WTC11 (cell line): ENCODE measurements around the gene SCAANT1.

Experiments used
- CTCF ChIP-seq: fragments of 200-600 bp; IDR thresholded peaks from 2 replicates; pipeline ENCODE4 v1.8.0; 2022; ENCODE audit warnings: antibody characterized with exemption
- HMGXB4 ChIP-seq: sonication (generic); formaldehyde crosslinking; IDR thresholded peaks from 2 replicates; pipeline ENCODE4 v1.8.1; 2023; ENCODE audit warnings: mild to moderate bottlenecking, moderate library complexity, missing genetic modification reagents
- JUN ChIP-seq: sonication (generic); formaldehyde crosslinking; IDR thresholded peaks from 2 replicates; pipeline ENCODE4 v1.8.0; 2023; ENCODE audit warnings: mild to moderate bottlenecking, missing genetic modification reagents
- KAT7 ChIP-seq: sonication (generic); formaldehyde crosslinking; IDR thresholded peaks from 2 replicates; pipeline ENCODE4 v1.8.1; 2023; ENCODE audit warnings: missing genetic modification reagents, mild to moderate bottlenecking, borderline replicate concordance
- NFYB ChIP-seq: sonication (generic); formaldehyde crosslinking; conservative IDR thresholded peaks from 2 replicates; pipeline ENCODE4 v1.8.0; 2022; ENCODE audit warnings: low read depth, missing genetic modification reagents
- OVOL2 ChIP-seq: fragments of 250-450 bp; sonication (Bioruptor Pico); IDR thresholded peaks from 2 replicates; pipeline ENCODE4 v1.9.0; 2021; ENCODE audit warnings: mild to moderate bottlenecking, borderline replicate concordance
- SP1 ChIP-seq: sonication (generic); formaldehyde crosslinking; conservative IDR thresholded peaks from 2 replicates; pipeline ENCODE4 v1.8.1; 2022; ENCODE audit warnings: missing genetic modification reagents
- TEAD1 ChIP-seq: sonication (generic); formaldehyde crosslinking; IDR thresholded peaks from 2 replicates; pipeline ENCODE4 v1.8.0; 2022; ENCODE audit warnings: mild to moderate bottlenecking, missing genetic modification reagents
- USF2 ChIP-seq: sonication (generic); formaldehyde crosslinking; IDR thresholded peaks from 2 replicates; pipeline ENCODE4 v1.8.1; 2023; ENCODE audit warnings: mild to moderate bottlenecking, missing genetic modification reagents, moderate library complexity
- ZMAT4 ChIP-seq: fragments of 250-450 bp; sonication (Bioruptor Pico); IDR thresholded peaks from 2 replicates; pipeline ENCODE4 v1.9.0; 2021; ENCODE audit warnings: mild to moderate bottlenecking
- ZNF416 ChIP-seq: fragments of 250-450 bp; sonication (Bioruptor Pico); IDR thresholded peaks from 2 replicates; pipeline ENCODE4 v1.9.0; 2021; ENCODE audit warnings: mild to moderate bottlenecking, inconsistent platforms
- TF ChIP-seq, protein P1 (sequence below): sonication (generic); formaldehyde crosslinking; IDR thresholded peaks from 2 replicates; pipeline ENCODE4 v1.8.0; 2023; ENCODE audit warnings: missing genetic modification reagents
- TF ChIP-seq, protein P2 (sequence below): sonication (generic); formaldehyde crosslinking; IDR thresholded peaks from 2 replicates; pipeline ENCODE4 v1.8.1; 2022; ENCODE audit warnings: low read depth, missing genetic modification reagents, borderline replicate concordance
- TF ChIP-seq, protein P3 (sequence below): sonication (generic); formaldehyde crosslinking; IDR thresholded peaks from 2 replicates; pipeline ENCODE4 v1.8.1; 2023; ENCODE audit warnings: mild to moderate bottlenecking, missing genetic modification reagents

DNA sequence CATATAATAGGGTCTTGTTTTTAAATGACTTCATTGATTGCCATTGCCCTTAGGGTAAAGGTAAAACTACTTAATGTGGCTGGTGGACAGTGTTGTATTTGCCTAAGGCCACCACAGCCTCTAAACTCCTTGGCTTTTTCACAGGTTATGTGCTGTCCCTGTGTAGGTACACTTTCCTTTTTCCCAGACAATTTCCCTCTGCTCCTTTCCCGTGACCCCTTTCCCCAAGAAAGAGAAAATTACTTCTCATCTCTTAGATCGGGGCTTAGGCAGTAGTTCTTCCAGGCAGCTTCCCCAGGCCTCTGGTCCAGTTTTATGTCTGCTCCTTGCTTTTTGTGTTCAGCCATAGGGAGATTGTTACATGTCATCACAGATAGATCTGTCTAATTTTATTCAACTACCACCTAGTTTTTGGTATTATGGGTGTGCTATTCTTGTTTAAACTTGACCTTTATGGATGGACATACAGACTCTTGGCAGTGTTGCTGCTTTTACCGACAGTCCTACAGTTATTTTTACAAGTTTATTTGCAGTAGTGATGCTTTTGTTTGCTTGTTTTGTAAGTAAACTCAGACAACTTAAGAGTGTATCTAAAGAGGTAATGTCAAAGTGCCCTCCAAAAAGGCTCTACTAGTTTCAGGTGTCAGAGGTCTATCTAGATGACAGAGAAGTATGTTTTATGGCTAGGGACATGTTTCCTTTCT is 20.5 kb upstream of the SCAANT1 start:
- TF ChIP-seq CTCF: no peak
- TF ChIP-seq NFYB (CRISPR knock-in tag): no peak
- TF ChIP-seq, protein P1, sequence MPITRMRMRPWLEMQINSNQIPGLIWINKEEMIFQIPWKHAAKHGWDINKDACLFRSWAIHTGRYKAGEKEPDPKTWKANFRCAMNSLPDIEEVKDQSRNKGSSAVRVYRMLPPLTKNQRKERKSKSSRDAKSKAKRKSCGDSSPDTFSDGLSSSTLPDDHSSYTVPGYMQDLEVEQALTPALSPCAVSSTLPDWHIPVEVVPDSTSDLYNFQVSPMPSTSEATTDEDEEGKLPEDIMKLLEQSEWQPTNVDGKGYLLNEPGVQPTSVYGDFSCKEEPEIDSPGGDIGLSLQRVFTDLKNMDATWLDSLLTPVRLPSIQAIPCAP (CRISPR knock-in tag): no peak
- TF ChIP-seq SP1 (CRISPR knock-in tag): no peak
- no peak for TF ChIP-seq USF2
- no peak for TF ChIP-seq HMGXB4 (CRISPR knock-in tag)
- TF ChIP-seq, protein P2, sequence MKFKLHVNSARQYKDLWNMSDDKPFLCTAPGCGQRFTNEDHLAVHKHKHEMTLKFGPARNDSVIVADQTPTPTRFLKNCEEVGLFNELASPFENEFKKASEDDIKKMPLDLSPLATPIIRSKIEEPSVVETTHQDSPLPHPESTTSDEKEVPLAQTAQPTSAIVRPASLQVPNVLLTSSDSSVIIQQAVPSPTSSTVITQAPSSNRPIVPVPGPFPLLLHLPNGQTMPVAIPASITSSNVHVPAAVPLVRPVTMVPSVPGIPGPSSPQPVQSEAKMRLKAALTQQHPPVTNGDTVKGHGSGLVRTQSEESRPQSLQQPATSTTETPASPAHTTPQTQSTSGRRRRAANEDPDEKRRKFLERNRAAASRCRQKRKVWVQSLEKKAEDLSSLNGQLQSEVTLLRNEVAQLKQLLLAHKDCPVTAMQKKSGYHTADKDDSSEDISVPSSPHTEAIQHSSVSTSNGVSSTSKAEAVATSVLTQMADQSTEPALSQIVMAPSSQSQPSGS (CRISPR knock-in tag): no peak
- TF ChIP-seq KAT7 (CRISPR knock-in tag): no peak
- no peak for TF ChIP-seq TEAD1 (CRISPR knock-in tag)
- TF ChIP-seq, protein P3, sequence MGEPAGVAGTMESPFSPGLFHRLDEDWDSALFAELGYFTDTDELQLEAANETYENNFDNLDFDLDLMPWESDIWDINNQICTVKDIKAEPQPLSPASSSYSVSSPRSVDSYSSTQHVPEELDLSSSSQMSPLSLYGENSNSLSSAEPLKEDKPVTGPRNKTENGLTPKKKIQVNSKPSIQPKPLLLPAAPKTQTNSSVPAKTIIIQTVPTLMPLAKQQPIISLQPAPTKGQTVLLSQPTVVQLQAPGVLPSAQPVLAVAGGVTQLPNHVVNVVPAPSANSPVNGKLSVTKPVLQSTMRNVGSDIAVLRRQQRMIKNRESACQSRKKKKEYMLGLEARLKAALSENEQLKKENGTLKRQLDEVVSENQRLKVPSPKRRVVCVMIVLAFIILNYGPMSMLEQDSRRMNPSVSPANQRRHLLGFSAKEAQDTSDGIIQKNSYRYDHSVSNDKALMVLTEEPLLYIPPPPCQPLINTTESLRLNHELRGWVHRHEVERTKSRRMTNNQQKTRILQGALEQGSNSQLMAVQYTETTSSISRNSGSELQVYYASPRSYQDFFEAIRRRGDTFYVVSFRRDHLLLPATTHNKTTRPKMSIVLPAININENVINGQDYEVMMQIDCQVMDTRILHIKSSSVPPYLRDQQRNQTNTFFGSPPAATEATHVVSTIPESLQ: no peak
- no peak for TF ChIP-seq JUN (CRISPR knock-in tag)
- TF ChIP-seq ZNF416 (CRISPR knock-in tag): no peak
- TF ChIP-seq OVOL2: no peak
- no peak for TF ChIP-seq ZMAT4
